K562 (cell line): Measurements from ENCODE around the gene SLC2A8. TPM values are rescaled to one million over a fixed set of nuclear protein-coding genes. Genes with fewer than 3 reads are reported as not detected.

Source experiments
- ZNF445 ChIP-seq: fragments of 250-450 bp; sonication (Bioruptor Pico); IDR thresholded peaks from 2 replicates; pipeline ENCODE4 v1.4.0; 2020; ENCODE audit warnings: low read depth, mild to moderate bottlenecking, moderate library complexity
- polyA plus RNA-seq, 8 experiments: library from polyadenylated mRNA; depleted of rRNA in 4 of 8; stranded (reverse) in 5 of 8; unstranded in 3 of 8; fragments of >200 nt; fragmentation: Nextera tagmentation in 2 of 8; fragmentation: Illumina TruSeq in 1 of 8; extraction: Ambion mirVana in 2 of 8; extraction: Trizol in 1 of 8; gene quantifications; 2 replicates each; pipeline versions ENCODE4 v1.2.1 to v1.2.3, GENCODE V29; 2011 to 2014; ENCODE audit warnings: inconsistent platforms in 1 of 8, missing spikeins in 1 of 8
- total RNA-seq, 7 experiments: library from RNA; depleted of rRNA in 6 of 7; stranded (reverse); fragments of >200 nt in 6 of 7; fragmentation: Illumina TruSeq in 2 of 7; extraction: Trizol in 2 of 7; gene quantifications; 2 replicates each; pipeline versions ENCODE4 v1.2.1 to v1.2.3, GENCODE V29; 2011 to 2021; ENCODE audit warnings: low replicate concordance in 1 of 7
- TF ChIP-seq, protein P1 (sequence below), 2 experiments: fragments of 450-650 bp in 1 of 2; sonication (generic) in 1 of 2; formaldehyde crosslinking in 1 of 2; IDR thresholded peaks; 2 replicates each; pipeline versions ENCODE4 v1.7.1 to v1.9.0; 2016 to 2022; ENCODE audit warnings: inconsistent platforms in 1 of 2, mild to moderate bottlenecking in 1 of 2, missing genetic modification reagents in 1 of 2

Gene SLC2A8
- total and polyA plus RNA-seq, 9 of the 15 experiments (the other 6 are each of a cell fraction or from before 2014, with no cell fraction given): 0.13 to 12.9 (median 5.2) TPM

GRCh38 chr9:127403507-127404192, 6.7 kb downstream of the SLC2A8 start (continued):
- no peak for TF ChIP-seq ZNF445 (CRISPR knock-in tag)
- TF ChIP-seq, protein P1, sequence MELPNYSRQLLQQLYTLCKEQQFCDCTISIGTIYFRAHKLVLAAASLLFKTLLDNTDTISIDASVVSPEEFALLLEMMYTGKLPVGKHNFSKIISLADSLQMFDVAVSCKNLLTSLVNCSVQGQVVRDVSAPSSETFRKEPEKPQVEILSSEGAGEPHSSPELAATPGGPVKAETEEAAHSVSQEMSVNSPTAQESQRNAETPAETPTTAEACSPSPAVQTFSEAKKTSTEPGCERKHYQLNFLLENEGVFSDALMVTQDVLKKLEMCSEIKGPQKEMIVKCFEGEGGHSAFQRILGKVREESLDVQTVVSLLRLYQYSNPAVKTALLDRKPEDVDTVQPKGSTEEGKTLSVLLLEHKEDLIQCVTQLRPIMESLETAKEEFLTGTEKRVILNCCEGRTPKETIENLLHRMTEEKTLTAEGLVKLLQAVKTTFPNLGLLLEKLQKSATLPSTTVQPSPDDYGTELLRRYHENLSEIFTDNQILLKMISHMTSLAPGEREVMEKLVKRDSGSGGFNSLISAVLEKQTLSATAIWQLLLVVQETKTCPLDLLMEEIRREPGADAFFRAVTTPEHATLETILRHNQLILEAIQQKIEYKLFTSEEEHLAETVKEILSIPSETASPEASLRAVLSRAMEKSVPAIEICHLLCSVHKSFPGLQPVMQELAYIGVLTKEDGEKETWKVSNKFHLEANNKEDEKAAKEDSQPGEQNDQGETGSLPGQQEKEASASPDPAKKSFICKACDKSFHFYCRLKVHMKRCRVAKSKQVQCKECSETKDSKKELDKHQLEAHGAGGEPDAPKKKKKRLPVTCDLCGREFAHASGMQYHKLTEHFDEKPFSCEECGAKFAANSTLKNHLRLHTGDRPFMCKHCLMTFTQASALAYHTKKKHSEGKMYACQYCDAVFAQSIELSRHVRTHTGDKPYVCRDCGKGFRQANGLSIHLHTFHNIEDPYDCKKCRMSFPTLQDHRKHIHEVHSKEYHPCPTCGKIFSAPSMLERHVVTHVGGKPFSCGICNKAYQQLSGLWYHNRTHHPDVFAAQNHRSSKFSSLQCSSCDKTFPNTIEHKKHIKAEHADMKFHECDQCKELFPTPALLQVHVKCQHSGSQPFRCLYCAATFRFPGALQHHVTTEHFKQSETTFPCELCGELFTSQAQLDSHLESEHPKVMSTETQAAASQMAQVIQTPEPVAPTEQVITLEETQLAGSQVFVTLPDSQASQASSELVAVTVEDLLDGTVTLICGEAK (IDR thresholded peaks at IDR 0.05): no peak
- TF ChIP-seq, protein P1 (CRISPR knock-in tag; IDR thresholded peaks at IDR 0.05): no peak
